Activated CD8-positive, alpha-beta memory T cell treated with anti-CD3 and anti-CD28 coated beads, Interleukin-2, amount 50 U/mL, for 1 hour (primary cell): Measurements from ENCODE around the gene SCGB1C1.
"Not testable (repeated sequence)": the region's sequence is repeated elsewhere in the genome, so short reads cannot be mapped to it uniquely, and the experiment has no call there.

Source experiments
- DNase-seq: peaks from one replicate; pipeline ENCODE4 v3.0.0-alpha.2; 2020; ENCODE audit errors: extremely low read depth

The SCGB1C1 gene

DNA sequence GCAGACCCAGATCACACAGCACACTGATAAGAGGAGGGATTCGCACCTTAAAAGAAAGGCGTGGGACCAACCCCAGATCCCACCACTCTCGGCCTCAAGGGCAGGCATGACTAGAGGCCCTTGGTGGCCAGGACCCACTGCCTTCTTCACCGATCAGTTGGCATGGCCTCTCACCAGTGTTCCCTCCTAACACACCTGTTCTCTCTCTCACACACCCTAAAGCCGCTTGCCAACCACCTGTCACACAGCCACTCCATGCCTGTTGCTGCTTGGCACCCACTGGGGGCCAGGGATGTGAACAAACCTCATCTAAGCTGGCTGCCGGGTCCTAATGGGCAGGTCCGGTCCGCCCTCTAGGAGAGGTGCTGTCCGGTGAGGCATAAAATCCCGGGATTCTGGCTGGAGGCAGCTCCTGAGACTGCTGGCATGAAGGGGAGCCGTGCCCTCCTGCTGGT is at the start of gene SCGB1C1:
Gene SCGB1C1 (plus strand): TSS at position 405 of the 455 bp plus-strand sequence. CDS start 22 bp downstream, at position 427.
- DNase-seq, result not testable (repeated sequence)

DNA sequence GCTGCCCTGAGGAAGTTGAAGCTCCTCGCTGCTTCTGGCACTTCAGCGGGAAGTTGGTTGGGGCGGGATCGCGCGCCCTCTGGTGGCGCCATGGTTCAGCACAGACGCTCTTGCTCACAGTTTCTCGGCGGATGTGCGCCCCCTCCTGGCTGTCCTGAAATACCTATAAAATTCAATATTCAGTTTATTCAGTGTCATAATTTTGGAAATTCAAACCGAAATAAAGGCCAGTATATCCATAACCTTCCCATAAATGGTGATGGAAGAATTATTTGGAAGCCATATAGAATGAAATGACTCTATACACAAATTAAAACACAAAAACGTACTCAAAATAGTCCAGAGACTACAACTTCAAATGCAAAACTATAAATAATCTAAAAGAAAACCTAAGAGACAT is 12.6 kb upstream of the SCGB1C1 start:
- DNase-seq, result not testable (repeated sequence)

- DNase-seq, result not testable (repeated sequence)
Observed at GRCh38 chr11:189200-189783, 3.6 kb upstream of the SCGB1C1 start.

DNA sequence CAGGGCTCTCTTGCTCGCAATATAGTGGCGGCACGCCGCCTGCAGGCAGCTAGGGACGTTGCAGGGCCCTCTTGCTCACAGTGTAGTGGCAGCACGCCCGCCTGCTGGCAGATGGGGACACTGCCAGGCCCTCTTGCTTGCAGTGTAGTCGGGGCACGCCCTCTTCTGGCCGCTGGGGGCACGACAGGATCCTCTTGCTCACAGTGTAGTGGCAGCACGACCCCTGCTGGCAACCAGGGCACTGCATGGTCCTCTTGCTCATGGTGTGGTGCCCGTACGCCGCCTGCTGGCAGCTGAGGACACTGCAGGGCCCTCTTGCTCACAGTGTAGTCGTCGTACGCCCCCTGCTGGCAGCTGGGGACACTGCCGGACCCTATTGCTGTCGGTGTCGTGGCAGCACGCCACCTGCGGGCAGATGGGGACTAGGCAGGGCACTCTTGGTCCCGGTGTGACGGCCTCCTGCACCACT is 3.0 kb upstream of the SCGB1C1 start:
- not testable (repeated sequence) for DNase-seq

- not testable (repeated sequence) for DNase-seq
Observed at GRCh38 chr11:190546-190945, 2.3 kb upstream of the SCGB1C1 start.

DNA sequence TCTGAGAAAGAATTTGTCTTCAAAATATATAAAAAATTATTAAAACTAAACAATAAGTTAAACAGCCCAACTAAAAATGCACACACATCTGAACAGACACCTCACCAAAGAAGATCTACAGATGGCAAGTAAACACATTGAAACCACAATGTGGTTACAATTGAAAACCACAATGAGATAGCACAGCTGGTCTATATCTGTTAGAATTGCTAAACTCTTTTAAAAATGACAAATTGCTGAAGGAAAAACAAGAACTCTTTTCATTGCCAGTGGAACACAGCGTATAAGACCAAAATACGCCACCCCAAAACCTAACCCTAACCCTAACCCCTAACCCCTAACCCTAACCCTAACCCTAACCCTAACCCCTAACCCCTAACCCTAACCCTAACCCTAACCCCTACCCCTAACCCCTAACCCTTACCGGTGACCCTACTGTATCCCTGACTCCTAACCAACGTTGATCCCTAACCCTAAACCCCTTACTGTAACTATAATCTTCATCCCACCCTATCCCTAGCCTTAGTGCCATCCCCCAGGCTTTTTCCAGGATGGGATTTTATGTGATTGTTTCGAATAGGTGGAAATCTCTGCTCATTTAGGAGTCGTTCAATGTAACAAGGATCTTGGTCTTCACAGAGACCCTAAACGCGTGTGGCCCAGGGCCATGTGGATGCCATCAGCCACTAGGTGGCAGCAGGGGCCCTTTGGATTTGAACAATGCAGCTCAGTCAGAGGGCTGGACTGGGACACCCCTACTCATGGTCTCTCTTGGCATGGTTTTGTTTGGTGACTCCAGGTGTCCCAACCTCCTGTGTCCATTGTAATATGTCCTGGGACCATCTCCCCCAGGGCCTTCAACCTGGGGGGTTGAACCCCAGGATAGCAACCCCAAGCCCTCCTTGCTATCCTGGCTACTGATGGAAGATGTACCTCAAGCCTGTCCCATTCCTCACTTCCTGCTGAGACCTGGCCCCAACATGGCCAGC is 1.1 kb upstream of the SCGB1C1 start:
- DNase-seq, result not testable (repeated sequence)

DNA sequence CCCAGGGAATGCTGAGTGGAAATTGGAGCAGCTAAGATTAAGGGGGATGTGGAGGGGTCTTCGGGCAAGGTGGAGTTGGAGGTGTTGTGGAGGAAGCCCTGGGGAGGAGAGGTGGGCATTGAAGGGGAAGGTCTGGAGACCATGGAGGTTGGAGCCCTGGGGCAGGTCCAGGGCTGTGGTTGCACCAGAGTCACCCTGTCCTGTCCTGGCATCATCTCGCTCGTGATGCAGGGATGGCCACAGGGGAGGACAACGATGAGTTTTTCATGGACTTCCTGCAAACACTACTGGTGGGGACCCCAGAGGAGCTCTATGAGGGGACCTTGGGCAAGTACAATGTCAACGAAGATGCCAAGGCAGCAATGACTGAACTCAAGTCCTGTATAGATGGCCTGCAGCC is 603 bp downstream of the SCGB1C1 start:
- DNase-seq, result not testable (repeated sequence)

DNA sequence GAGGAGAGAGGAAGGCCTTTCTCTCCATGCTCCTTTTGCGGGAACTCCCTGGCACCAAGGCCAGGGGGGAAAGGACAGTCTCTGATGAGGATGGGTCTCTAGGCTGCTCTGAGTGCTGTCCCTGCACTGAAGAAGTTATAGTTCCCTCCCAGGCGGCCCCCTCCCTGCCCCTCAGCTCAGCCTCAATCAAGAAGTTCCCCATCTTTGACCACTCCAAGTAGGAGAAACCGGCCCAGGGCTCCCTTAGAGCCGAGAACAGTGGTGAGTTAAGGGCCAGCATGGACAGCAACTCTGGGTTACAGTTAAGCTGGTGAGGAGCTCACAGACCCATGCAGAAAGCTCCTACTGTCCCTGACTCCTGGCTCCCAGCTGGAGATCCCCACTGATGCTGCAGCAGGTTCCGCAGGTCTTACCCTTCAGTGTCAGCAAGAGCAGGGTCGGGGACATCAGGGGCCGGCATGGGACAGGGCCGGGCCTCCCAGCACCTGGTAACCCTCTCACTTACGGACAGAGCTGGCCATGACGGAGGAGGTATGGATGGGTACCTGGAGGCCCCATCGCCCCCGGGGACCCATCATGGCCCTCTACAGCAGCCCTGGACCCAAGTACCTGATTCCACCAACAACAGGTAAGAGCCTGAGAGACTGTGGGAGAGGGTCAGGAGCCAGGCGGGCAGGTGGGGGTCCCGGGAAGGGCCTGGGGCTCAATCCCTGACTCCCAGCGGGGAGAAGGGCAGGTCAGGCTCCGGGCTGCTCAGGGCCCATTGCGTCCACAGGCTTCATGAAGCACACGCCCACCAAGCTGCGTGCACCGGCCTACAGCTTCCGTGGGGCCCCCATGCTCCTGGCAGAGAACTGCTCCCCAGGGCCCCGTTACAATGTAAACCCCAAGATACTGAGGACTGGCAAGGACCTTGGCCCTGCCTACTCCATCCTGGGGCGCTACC is 4.2 kb downstream of the SCGB1C1 start:
- no peak for DNase-seq

GRCh38 chr11:197741-198235 is 4.9 kb downstream of the SCGB1C1 start:
- no peak for DNase-seq

DNA sequence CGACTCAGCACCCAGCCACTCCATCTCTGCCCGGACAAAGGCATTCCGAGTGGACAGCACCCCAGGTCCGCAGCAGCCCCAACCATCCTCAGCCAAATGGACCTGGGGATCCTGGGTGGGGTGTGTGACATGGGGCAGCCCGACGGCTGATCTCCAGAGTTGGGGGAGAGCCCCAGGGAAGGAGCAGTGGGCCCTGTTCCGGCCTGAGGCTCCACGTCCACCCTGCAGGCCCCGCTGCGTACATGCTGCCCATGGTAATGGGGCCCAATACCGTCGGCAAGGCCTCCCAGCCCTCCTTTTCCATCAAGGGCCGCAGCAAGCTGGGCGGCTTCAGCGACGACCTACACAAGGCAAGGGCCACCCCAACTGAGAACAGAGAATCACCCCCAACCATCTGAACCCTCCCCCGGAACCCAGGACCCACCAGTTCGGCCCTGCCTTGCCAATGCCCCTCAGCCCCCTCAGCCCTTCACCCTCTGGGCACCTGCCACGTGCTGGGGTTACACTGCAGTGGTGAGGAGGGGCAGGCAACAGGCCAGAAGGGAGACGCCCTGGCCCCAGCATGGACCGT is 5.4 kb downstream of the SCGB1C1 start:
- no peak for DNase-seq

GRCh38 chr11:199004-199581 is 6.2 kb downstream of the SCGB1C1 start:
- no peak for DNase-seq

GRCh38 chr11:199782-200181 is 6.9 kb downstream of the SCGB1C1 start:
- DNase-seq, result no peak

GRCh38 chr11:200224-201003 is 7.5 kb downstream of the SCGB1C1 start:
- DNase-seq, result no peak

DNA sequence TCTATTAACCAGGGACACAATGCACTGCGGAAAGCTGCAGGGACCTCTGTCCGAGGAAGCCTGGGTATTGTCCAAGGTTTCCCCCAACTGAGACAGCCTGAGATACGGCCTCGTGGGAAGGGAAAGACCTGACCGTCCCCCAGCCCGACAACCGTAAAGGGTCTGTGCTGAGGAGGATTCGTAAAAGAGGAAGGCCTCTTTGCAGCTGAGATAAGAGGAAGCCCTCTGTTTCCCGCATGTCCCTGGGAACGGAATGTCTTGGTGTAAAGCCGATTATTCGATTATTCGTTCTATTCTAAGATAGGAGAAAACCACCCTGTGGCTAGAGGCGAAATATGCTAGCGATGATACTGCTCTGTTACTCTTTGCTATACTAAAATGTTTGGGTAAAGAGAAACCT is 9.1 kb downstream of the SCGB1C1 start:
- DNase-seq, result no peak

DNA sequence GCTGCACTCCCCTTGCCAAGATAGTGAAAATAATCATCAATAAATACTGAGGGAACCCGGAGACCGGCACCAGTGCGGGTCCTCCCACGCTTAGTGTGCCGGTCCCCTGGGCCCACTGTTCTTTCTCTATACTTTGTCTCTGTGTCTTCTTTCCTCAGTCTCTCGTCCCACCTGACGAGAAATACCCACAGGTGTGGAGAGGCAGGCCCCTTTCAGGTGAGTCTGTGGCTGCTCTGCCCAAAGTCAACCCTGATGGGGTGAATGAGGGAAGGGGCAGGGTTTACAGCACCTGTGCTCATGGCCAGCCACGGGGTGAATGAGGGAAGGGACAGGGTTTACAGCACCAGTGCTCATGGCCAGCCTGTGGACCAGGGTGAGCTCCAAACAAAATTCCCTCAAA is 9.6 kb downstream of the SCGB1C1 start:
- no peak for DNase-seq

DNA sequence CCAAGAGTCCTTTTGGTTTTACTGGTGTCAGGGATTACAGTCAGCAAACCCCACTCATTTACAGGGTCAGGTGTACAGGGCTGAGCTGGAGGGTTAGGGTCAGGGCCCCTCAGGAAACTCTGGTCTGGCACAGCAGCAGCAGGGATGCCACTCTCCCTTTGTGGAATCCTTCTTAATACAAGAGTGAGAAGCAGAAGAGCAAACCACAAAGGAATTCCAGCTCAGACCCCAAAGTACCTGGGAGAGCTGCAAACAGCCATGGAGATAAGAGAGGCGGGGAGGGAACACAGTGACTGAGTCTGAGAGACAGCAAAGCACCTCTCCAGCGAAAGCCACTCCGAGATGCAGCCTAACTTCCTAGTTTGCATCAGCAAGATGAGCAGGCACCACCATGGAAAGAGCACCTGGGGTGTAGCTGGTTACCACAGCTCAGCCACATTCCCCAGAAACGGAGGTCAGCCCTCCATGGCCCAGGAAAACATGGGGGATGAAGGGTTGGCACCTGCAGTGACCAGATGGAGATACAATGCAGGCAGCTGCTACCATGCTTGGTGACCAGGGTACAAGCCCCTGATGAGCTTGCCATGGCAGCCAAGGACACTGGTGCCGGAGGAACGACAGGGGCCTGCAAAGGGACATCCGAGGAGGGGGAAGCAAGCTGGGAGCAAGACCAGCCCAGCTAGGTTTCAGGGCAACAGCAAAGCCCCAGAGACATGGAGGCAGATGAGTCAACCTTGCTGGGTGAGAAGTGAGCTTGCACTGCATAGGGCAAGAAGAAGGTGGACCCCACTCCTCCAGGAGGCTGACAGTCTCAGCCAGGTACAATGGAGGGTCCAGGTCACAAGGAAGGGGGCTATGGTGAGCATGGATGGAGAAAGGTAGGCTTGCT is 10.4 kb downstream of the SCGB1C1 start:
- no peak for DNase-seq

GRCh38 chr11:203945-204586 is 11.2 kb downstream of the SCGB1C1 start:
- DNase-seq, result no peak

DNA sequence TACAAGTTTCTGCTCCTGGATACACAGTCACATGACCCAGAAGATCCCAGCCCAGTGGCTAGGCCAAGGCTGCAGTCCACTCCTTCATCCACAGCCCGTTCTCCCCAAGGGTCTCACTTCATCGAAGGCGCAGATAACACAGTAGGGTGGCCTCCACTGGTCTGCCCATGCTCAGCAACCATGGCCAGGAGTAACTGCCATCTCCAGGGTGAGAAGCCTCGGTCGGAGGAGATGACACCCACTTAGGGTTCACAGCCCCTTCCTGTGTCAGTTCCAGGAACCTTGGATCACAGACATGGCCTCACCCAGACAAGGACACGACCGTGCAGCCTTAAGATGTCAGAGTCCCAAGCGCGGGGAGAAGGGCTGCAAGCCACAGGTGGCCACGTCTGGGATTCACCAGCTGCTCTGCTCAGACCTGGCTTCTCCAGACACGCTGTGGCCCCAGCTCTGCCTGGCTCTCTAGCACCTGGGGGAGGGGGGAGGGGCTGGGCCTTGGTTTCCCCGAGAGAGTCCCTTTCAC is 11.8 kb downstream of the SCGB1C1 start:
- no peak for DNase-seq
